Effector memory CD4-positive, alpha-beta T cell (primary cell): ENCODE results near the gene POMT2.

Experiments used
- DNase-seq, 3 donors: peaks; one replicate each; pipeline ENCODE4 v3.0.0-alpha.2; 2020
- H3K27ac ChIP-seq: 2 replicates; pipeline ENCODE4 v1.7.0; 2013; ENCODE audit warnings: mild to moderate bottlenecking, low read length, moderate library complexity; ENCODE audit not compliant: insufficient read depth, poor library complexity, severe bottlenecking
- H3K27me3 ChIP-seq: replicated peaks from 2 replicates; pipeline ENCODE4 v1.7.0; 2013; ENCODE audit warnings: mild to moderate bottlenecking, low read length; ENCODE audit not compliant: insufficient read depth, control insufficient read depth, poor library complexity, severe bottlenecking
- H3K36me3 ChIP-seq: 2 replicates; pipeline ENCODE4 v1.7.0; 2013; ENCODE audit warnings: mild to moderate bottlenecking, low read length, moderate library complexity; ENCODE audit not compliant: control insufficient read depth, insufficient read depth
- H3K4me1 ChIP-seq: 2 replicates; pipeline ENCODE4 v1.7.0; 2013; ENCODE audit warnings: low read length, mild to moderate bottlenecking; ENCODE audit not compliant: control insufficient read depth, insufficient read depth, poor library complexity, severe bottlenecking
- H3K4me3 ChIP-seq: 2 replicates; pipeline ENCODE4 v1.7.0; 2013; ENCODE audit warnings: low read length, low read depth, mild to moderate bottlenecking; ENCODE audit not compliant: insufficient read depth, poor library complexity, severe bottlenecking
- H3K9me3 ChIP-seq: 2 replicates; pipeline ENCODE4 v1.7.0; 2013; ENCODE audit warnings: mild to moderate bottlenecking, low read length, moderate library complexity; ENCODE audit not compliant: control insufficient read depth
- total RNA-seq, 3 donors: gene quantifications; one replicate each; lab custom pipeline; 2026; lab: John Stamatoyannopoulos, UW

The POMT2 gene
- 9.7 to 16.8 (median 10.9) reads per million in 3 donors for total RNA-seq

DNA sequence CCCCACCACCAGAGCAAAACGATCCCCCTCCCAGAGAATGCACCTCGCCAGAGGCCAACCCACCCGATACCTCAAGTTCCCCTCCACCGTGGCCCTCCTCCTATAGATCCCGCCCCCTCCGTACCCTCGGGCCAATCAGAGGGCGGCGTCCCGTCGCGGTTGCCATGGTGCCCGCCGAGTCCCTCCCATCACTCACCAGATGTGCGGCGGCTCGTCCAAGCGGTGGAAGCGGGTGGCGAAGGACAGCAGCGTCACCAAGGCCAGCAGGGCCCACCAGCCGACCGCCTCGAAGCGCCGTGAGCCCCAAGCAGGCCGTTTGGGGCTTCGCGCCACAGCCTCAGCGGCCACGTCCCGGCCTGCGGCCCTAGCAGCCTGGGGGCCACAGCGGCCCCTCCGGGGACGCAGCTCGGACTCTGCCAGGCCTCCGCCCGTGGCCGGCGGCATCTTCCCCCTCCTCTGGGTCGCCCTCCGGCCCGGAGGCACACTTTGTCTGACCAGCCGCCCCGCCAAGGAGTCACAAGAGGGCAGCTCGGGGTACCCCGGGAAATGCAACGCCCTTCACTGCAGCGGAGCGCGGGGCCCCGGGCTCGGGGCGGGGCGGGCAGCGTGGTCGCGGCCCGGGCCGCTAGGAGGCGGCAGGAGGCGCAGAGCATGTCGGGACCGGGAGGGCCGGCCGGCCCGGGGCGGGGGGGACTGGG lies at the start of gene POMT2:
Gene POMT2, minus strand, starts transcription at position 646 of the 698 bp plus-strand sequence. Its CDS starts 202 bp downstream, at position 444.
- H3K4me3 ChIP-seq: peak within 1 kb of the TSS; percentile 92
- H3K4me1 ChIP-seq: no peaks in the 10 kb centered on the region
- no peaks in the 10 kb centered on the region for H3K36me3 ChIP-seq
- no peaks in the 10 kb centered on the region for H3K9me3 ChIP-seq
- H3K27me3 ChIP-seq: no peaks in the 10 kb centered on the region
- H3K27ac ChIP-seq: peak within 1 kb of the TSS; percentile 88
- DNase-seq: peak; percentile 84 to 91 (median 90)

GRCh38 chr14:77369285-77369684 lies 48.6 kb upstream of the POMT2 start:
- H3K36me3 ChIP-seq: no peaks in the 10 kb centered on the region
- no peak overlapping the region for H3K4me3 ChIP-seq
- no peaks in the 10 kb centered on the region for H3K27me3 ChIP-seq
- peak in 2 of 3 donors; percentile 11 for DNase-seq
- H3K27ac ChIP-seq: no peak overlapping the region
- no peaks in the 10 kb centered on the region for H3K4me1 ChIP-seq
- no peaks in the 10 kb centered on the region for H3K9me3 ChIP-seq

- no peaks in the 10 kb centered on the region for H3K9me3 ChIP-seq
- H3K27me3 ChIP-seq: no peaks in the 10 kb centered on the region
- H3K4me1 ChIP-seq: no peaks in the 10 kb centered on the region
- no peak overlapping the region for H3K27ac ChIP-seq
- DNase-seq: no peak
- no peaks in the 10 kb centered on the region for H3K36me3 ChIP-seq
- no peak overlapping the region for H3K4me3 ChIP-seq
Measured at GRCh38 chr14:77364146-77364545, 43.5 kb upstream of the POMT2 start.

GRCh38 chr14:77359626-77360025 lies 38.9 kb upstream of the POMT2 start:
- Histone ChIP-seq H3K36me3 (no peaks in the 10 kb centered on the region), H3K4me3 (no peak overlapping the region), H3K27ac (no peak overlapping the region), H3K9me3 (no peaks in the 10 kb centered on the region), H3K4me1 (no peaks in the 10 kb centered on the region), H3K27me3 (no peaks in the 10 kb centered on the region)
- no peak for DNase-seq

DNA sequence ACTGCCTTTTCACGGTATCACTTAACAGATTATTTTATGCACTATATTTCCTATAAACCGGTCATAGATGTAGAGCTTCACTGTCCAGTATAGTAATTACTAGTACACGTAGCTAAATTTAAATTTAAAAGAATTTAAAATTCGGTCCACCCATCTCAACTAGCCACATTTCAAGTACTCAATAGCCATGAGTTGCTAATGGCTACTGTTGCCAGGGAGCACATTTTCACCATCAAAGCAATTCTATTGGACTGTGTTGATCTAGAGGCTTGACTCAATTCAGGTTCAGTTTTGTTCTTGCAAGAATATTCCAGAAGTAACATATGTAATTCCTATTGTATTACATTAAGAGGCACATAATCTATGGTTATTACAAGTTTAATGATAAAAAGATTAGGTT lies 36.2 kb upstream of the POMT2 start:
- no peaks in the 10 kb centered on the region for H3K4me1 ChIP-seq
- H3K27me3 ChIP-seq: no peaks in the 10 kb centered on the region
- no peak for DNase-seq
- H3K4me3 ChIP-seq: no peak overlapping the region
- no peaks in the 10 kb centered on the region for H3K9me3 ChIP-seq
- H3K36me3 ChIP-seq: no peaks in the 10 kb centered on the region
- H3K27ac ChIP-seq: no peak overlapping the region

DNA sequence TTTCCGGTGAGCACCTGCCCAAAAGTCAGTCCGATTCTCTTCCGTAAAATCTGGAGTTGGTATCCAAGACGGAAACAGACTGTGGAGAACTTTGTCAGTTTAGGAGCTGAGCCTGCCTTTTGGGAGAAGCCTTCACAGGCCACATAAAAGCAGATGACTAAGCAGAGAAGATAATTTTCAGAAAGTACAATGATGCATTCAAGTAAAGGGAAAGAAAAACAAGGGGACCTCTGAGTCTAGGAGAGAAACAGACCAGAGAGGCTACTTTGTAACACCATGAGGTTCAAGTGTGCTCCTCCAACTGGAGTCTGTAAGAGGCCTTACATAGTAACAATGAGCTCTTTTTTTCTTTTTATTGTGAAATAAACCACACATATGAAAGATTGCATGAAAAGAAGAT lies 35.1 kb upstream of the POMT2 start:
- DNase-seq: no peak
- Histone ChIP-seq H3K27ac (no peak overlapping the region), H3K4me3 (no peak overlapping the region), H3K27me3 (no peaks in the 10 kb centered on the region), H3K36me3 (no peaks in the 10 kb centered on the region), H3K4me1 (no peaks in the 10 kb centered on the region), H3K9me3 (no peaks in the 10 kb centered on the region)

DNA sequence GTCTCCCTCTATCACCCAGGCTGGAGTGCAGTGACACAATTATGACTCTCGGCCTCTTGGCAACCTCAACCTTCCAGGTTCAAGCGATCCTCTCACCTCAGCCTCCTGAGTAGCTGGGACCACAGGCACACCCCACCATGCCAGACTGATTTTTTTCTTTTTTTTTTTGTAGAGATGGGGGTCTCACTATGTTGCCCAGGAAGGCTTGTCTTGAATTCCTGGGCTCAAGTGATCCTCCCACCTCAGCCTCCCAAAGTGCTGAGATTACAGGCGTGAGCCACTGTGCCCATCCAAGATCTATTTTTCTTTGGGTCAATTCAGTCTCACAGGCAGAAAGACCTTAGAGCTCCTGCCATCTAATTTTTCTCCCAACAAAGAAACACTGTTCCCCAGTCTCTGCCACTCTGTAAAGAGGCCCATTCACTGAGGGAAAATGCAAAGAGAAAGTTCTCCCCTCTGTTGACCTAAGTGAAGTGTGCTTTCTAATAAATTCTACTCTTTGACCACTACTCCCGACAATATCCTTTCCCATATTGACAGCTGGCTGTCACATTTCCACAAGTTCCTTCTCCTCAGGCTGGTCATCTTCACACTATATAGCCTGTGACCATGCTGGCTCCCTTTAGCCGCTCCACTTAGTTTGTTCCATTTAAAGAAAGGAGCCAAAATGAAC lies 32.9 kb upstream of the POMT2 start:
- Histone ChIP-seq H3K9me3 (no peaks in the 10 kb centered on the region), H3K4me3 (no peak overlapping the region), H3K4me1 (no peaks in the 10 kb centered on the region), H3K27ac (no peak overlapping the region), H3K36me3 (peaks cover 6% of the 10 kb centered on the region), H3K27me3 (no peaks in the 10 kb centered on the region)
- no peak for DNase-seq

- H3K9me3 ChIP-seq: no peaks in the 10 kb centered on the region
- no peaks in the 10 kb centered on the region for H3K4me1 ChIP-seq
- peaks cover 12% of the 10 kb centered on the region for H3K36me3 ChIP-seq
- no peak for DNase-seq
- H3K27ac ChIP-seq: no peak overlapping the region
- H3K27me3 ChIP-seq: no peaks in the 10 kb centered on the region
- H3K4me3 ChIP-seq: no peak overlapping the region
Measured at GRCh38 chr14:77347751-77348150, 27.1 kb upstream of the POMT2 start.

GRCh38 chr14:77346495-77346894 lies 25.8 kb upstream of the POMT2 start:
- no peaks in the 10 kb centered on the region for H3K4me1 ChIP-seq
- DNase-seq: no peak

DNA sequence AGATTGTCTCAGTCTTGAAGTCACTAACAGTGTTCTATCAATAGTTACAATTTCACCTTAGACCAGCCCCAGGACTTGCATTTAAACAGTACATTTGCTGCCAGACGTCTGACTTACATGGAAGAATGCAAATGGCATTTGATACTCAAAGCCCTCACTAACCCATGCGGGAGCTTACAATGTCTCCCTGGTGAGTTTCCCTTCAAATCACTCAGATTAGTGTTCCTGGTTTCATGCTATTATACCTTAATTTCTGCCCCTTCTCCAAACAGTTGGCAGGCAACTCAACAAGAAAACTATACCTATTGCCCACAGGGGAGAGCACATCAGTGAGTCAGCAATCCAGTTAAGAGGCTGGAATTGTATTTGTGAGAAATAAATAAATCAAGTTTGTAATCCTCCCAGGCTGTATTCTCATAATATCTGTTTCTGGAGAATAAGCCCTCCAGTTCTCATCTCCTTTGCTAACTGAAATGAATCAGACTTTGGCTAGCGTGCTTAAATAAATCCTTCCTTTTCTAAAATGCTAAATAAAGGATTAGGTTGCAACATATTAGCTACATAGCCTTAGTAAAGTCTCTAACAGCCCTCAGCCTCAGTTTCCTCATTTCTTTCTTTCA lies 23.8 kb upstream of the POMT2 start:
- peaks cover 20% of the 10 kb centered on the region for H3K36me3 ChIP-seq
- DNase-seq: no peak
- H3K27ac ChIP-seq: no peak overlapping the region

More at GRCh38 chr14:77346495-77346894, 25.8 kb upstream of the POMT2 start:
- Histone ChIP-seq H3K27ac (no peak overlapping the region), H3K9me3 (no peaks in the 10 kb centered on the region), H3K36me3 (peaks cover 20% of the 10 kb centered on the region), H3K4me3 (no peak overlapping the region), H3K27me3 (no peaks in the 10 kb centered on the region)

More for the DNA sequence above, 23.8 kb upstream of the POMT2 start:
- H3K4me1 ChIP-seq: no peaks in the 10 kb centered on the region
- H3K27me3 ChIP-seq: no peaks in the 10 kb centered on the region
- no peak overlapping the region for H3K4me3 ChIP-seq
- no peaks in the 10 kb centered on the region for H3K9me3 ChIP-seq
